SK-N-SH treated with all-trans-retinoic acid at 6 μM for 48 hours (cell line): ENCODE measurements around the gene UPK2.

ENCODE experiments used
- ATAC-seq: fragments of 200-7000 bp; cut with Tn5 transposase; 3 replicates; pipeline ENCODE4 v1.9.1; 2020; ENCODE audit warnings: mild to moderate bottlenecking, moderate library complexity
- ARNTL ChIP-seq: fragments of 450-650 bp; formaldehyde crosslinking; IDR thresholded peaks from 2 replicates; pipeline ENCODE4 v1.5.0; 2020; ENCODE audit warnings: low read depth, mild to moderate bottlenecking, moderate library complexity, borderline replicate concordance
- CSDC2 ChIP-seq: fragments of 250-450 bp; sonication (Bioruptor Pico); IDR thresholded peaks from 2 replicates; pipeline ENCODE4 v1.5.0; 2020; ENCODE audit warnings: mild to moderate bottlenecking, moderate library complexity
- CSRNP3 ChIP-seq: fragments of 250-450 bp; sonication (Bioruptor Pico); IDR thresholded peaks from 2 replicates; pipeline ENCODE4 v1.5.1; 2021; ENCODE audit warnings: mild to moderate bottlenecking, moderate library complexity
- ESRRG ChIP-seq: fragments of 250-450 bp; sonication (Bioruptor Pico); IDR thresholded peaks from 2 replicates; pipeline ENCODE4 v1.6.1; 2021; ENCODE audit warnings: mild to moderate bottlenecking
- GLIS3 ChIP-seq: fragments of 250-450 bp; sonication (Bioruptor Pico); IDR thresholded peaks from 2 replicates; pipeline ENCODE4 v1.5.0; 2020; ENCODE audit warnings: mild to moderate bottlenecking, moderate library complexity
- OSR1 ChIP-seq: fragments of 250-450 bp; sonication (Bioruptor Pico); IDR thresholded peaks from 2 replicates; pipeline ENCODE4 v1.8.0; 2022; ENCODE audit warnings: moderate library complexity, mild to moderate bottlenecking, inconsistent platforms
- PATZ1 ChIP-seq: fragments of 250-450 bp; sonication (Bioruptor Pico); IDR thresholded peaks from 2 replicates; pipeline ENCODE4 v1.8.0; 2020; ENCODE audit warnings: mild to moderate bottlenecking, moderate library complexity, borderline replicate concordance
- POU6F1 ChIP-seq: fragments of 250-450 bp; sonication (Bioruptor Pico); IDR thresholded peaks from 2 replicates; pipeline ENCODE4 v1.8.0; 2021; ENCODE audit warnings: low read depth, mild to moderate bottlenecking, moderate library complexity, borderline replicate concordance
- PPARA ChIP-seq: fragments of 250-450 bp; sonication (Bioruptor Pico); IDR thresholded peaks from 2 replicates; pipeline ENCODE4 v1.5.0; 2020; ENCODE audit warnings: mild to moderate bottlenecking, borderline replicate concordance
- SNAI2 ChIP-seq: fragments of 250-450 bp; sonication (Bioruptor Pico); IDR thresholded peaks from 2 replicates; pipeline ENCODE4 v1.5.0; 2020; ENCODE audit warnings: mild to moderate bottlenecking, moderate library complexity
- TCF4 ChIP-seq: fragments of 250-450 bp; sonication (Bioruptor Pico); IDR thresholded peaks from 2 replicates; pipeline ENCODE4 v1.8.0; 2021; ENCODE audit warnings: mild to moderate bottlenecking, moderate library complexity, borderline replicate concordance
- TOX ChIP-seq: fragments of 250-450 bp; sonication (Bioruptor Pico); IDR thresholded peaks from 2 replicates; pipeline ENCODE4 v1.8.0; 2021; ENCODE audit warnings: mild to moderate bottlenecking, moderate library complexity, borderline replicate concordance
- ZFP3 ChIP-seq: fragments of 250-450 bp; sonication (Bioruptor Pico); IDR thresholded peaks from 2 replicates; pipeline ENCODE4 v1.5.0; 2020; ENCODE audit warnings: mild to moderate bottlenecking, moderate library complexity
- ZFP30 ChIP-seq: fragments of 450-650 bp; formaldehyde crosslinking; IDR thresholded peaks from 2 replicates; pipeline ENCODE4 v1.5.0; 2022; ENCODE audit warnings: mild to moderate bottlenecking, moderate library complexity
- ZNF70 ChIP-seq: fragments of 450-650 bp; formaldehyde crosslinking; IDR thresholded peaks from 2 replicates; pipeline ENCODE4 v1.5.0; 2020; ENCODE audit warnings: mild to moderate bottlenecking, moderate library complexity
- ZNF8 ChIP-seq: fragments of 450-650 bp; formaldehyde crosslinking; IDR thresholded peaks from 2 replicates; pipeline ENCODE4 v1.5.0; 2020; ENCODE audit warnings: mild to moderate bottlenecking, moderate library complexity
- TF ChIP-seq, protein P1 (sequence below): fragments of 250-450 bp; sonication (Bioruptor Pico); IDR thresholded peaks from 2 replicates; pipeline ENCODE4 v1.5.1; 2020; ENCODE audit warnings: low read depth, mild to moderate bottlenecking, moderate library complexity

UPK2 gene

DNA sequence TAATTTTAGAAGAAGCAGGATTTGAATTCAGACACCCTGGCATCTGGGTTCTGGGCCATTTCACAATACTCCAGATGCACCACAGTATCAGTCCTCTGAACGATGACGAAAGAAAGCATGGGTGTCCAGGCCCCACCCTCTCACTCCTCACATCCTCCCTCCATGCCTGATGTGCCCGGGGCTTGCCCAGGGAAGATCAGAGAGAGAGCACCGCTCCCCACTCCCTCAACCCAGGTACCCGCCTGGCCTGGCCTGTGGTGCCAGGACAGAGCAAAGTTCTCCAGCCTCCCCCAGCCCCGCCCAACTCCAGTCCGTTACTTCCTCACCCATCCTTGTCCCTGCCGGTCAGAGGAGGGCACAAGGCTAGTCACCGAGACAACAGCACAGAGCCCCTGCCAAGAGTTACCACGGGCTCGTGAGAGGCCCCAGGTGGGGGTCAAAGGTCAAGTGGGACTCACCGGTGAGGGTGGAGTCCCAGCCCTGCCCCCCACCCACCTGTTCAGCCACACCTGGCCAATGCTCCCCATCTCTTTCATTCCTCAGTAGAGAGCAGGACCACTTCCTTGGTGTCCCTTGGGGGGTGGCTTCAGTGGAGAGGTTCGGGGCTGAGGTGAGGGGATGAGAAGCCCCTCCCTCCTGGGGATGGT, 38.5 kb upstream of the UPK2 start:
- TF ChIP-seq TOX (CRISPR knock-in tag) = no peak
- TF ChIP-seq GLIS3 (CRISPR knock-in tag) = no peak
- TF ChIP-seq ESRRG (CRISPR knock-in tag) = no peak
- ATAC-seq = no peak

DNA sequence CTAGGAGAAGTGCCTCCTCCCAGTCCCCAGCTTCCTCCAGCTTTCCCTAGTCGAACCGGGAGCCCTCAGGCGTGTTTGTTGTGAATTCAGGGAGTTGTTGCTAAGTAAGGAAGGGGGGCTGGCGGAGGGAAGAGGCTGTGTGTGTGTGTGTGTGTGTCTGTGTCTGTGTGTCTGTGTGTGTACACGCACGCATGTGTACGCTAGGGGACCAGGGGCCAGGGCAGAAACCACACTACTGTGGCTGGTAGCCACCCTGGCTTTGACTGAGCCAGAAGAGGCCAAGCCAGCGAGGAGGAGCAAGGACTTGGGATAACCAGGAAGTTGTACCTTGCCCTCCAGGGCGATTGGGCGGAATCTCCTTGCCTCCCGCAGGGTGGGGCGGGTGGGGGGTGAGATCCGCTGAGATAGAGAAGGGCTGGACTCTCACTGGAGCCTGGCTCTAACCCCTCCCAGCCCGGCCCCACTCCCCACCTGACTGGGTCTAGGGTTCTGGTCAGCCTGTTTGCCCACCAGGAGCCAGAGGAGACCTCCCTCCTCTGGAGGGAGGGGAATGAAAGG, 37.9 kb upstream of the UPK2 start:
- ATAC-seq = peak; percentile 2; the same call in 2 of the 3 replicates
- no peak for TF ChIP-seq OSR1 (CRISPR knock-in tag)
- TF ChIP-seq, protein P1, sequence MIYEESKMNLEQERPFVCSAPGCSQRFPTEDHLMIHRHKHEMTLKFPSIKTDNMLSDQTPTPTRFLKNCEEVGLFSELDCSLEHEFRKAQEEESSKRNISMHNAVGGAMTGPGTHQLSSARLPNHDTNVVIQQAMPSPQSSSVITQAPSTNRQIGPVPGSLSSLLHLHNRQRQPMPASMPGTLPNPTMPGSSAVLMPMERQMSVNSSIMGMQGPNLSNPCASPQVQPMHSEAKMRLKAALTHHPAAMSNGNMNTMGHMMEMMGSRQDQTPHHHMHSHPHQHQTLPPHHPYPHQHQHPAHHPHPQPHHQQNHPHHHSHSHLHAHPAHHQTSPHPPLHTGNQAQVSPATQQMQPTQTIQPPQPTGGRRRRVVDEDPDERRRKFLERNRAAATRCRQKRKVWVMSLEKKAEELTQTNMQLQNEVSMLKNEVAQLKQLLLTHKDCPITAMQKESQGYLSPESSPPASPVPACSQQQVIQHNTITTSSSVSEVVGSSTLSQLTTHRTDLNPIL (CRISPR knock-in tag) = no peak
- peak; percentile 38; the same call in 1 of the 2 replicates for TF ChIP-seq ZFP3
- no peak for TF ChIP-seq CSRNP3
- TF ChIP-seq, all 23 proteins: peak for 1

- TF ChIP-seq ARNTL (CRISPR knock-in tag) = no peak
- TF ChIP-seq TCF4 (CRISPR knock-in tag) = no peak
- no peak for TF ChIP-seq OSR1 (CRISPR knock-in tag)
- no peak for TF ChIP-seq ZNF70 (CRISPR knock-in tag)
- TF ChIP-seq PPARA (CRISPR knock-in tag) = no peak
- TF ChIP-seq PATZ1 = no peak
- no peak for TF ChIP-seq SNAI2 (CRISPR knock-in tag)
- TF ChIP-seq POU6F1 (CRISPR knock-in tag) = no peak
- TF ChIP-seq GLIS3 (CRISPR knock-in tag) = no peak
- no peak for TF ChIP-seq CSRNP3
- no peak for TF ChIP-seq ZFP30
- TF ChIP-seq ZNF8 (CRISPR knock-in tag) = no peak
- no peak for TF ChIP-seq CSDC2 (CRISPR knock-in tag)
- TF ChIP-seq, protein P1 (CRISPR knock-in tag) = no peak
- peak; percentile 2 for ATAC-seq
Measured at GRCh38 chr11:118918686-118919280, 37.3 kb upstream of the UPK2 start.
